22Rv1 (cell line): ENCODE data around the gene SQSTM1.

Experiments
- H3K27ac ChIP-seq: fragments of 450-650 bp; 2 replicates; pipeline ENCODE4 v1.5.1; 2017
- ZFX ChIP-seq: fragments of 450-650 bp; IDR thresholded peaks from 2 replicates; pipeline ENCODE4 v1.6.1; 2017; ENCODE audit warnings: antibody characterized with exemption, borderline replicate concordance
- TF ChIP-seq, protein P1 (sequence below): fragments of 450-650 bp; IDR thresholded peaks from 2 replicates; pipeline ENCODE4 v1.5.1; 2017; ENCODE audit warnings: mild to moderate bottlenecking

The SQSTM1 gene

DNA sequence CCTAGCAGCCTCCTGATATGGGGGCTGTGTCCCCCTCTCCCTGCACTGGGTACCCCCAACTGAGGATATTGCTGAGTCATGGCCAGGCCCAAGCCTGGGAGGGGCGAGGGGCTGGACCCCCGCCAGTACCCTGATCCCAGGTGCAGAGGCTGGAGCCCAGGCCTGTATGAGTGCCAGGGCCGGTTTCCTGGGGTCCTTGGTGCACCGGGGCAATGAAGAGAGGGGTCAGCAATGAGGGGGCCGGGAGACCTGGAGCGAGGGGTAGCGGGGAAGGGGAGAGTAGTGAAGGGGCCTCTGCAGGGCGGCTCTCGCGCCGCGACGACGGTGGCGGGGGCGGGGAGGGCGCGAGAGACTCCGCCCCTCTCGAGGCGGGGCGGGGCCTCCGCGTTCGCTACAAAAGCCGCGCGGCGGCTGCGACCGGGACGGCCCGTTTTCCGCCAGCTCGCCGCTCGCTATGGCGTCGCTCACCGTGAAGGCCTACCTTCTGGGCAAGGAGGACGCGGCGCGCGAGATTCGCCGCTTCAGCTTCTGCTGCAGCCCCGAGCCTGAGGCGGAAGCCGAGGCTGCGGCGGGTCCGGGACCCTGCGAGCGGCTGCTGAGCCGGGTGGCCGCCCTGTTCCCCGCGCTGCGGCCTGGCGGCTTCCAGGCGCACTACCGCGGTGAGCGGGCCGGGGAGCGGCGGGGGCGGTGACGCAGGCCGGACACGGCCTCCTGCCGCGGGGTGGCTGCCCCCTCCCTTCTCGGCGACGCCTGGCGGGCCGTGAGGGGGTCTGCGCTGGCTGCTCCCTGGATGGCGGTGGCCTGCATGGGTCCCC, at the start of gene SQSTM1:
TSS of gene SQSTM1 (plus strand) at position 423 of the 815 bp plus-strand sequence. CDS start at position 455, 32 bp downstream.
- TF ChIP-seq, protein P1, sequence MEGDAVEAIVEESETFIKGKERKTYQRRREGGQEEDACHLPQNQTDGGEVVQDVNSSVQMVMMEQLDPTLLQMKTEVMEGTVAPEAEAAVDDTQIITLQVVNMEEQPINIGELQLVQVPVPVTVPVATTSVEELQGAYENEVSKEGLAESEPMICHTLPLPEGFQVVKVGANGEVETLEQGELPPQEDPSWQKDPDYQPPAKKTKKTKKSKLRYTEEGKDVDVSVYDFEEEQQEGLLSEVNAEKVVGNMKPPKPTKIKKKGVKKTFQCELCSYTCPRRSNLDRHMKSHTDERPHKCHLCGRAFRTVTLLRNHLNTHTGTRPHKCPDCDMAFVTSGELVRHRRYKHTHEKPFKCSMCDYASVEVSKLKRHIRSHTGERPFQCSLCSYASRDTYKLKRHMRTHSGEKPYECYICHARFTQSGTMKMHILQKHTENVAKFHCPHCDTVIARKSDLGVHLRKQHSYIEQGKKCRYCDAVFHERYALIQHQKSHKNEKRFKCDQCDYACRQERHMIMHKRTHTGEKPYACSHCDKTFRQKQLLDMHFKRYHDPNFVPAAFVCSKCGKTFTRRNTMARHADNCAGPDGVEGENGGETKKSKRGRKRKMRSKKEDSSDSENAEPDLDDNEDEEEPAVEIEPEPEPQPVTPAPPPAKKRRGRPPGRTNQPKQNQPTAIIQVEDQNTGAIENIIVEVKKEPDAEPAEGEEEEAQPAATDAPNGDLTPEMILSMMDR, result no peak; the same call in 1 of the 2 replicates
- no peak for TF ChIP-seq ZFX
- peak within 1 kb of the TSS; percentile 96 for H3K27ac ChIP-seq

- no peak overlapping the region for H3K27ac ChIP-seq
- no peak for TF ChIP-seq ZFX
- TF ChIP-seq, protein P1, result no peak
Measured at GRCh38 chr5:179771311-179771895, 49.3 kb upstream of the SQSTM1 start.

DNA sequence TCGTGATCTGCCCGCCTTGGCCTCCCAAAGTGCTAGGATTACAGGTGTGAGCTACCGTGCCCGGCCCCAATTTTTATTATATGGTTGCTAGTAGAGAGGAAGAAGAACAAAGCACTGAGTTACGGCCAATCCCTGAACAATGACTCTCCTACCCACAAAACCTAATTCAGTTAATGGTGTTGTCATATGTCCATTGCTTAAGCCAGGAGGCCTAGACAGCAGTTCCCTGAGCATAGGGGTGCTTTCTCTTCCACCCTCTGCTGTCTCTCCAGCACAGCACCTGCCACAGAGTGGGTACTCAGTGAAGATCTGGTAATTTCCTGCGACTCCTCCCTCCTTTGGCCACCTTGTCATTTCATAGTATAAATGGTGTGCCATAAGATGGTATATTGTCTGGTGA, 48.4 kb upstream of the SQSTM1 start:
- TF ChIP-seq, protein P1, result no peak
- no peak for TF ChIP-seq ZFX
- H3K27ac ChIP-seq, result no peak overlapping the region

- TF ChIP-seq ZFX, result no peak
- TF ChIP-seq, protein P1, result no peak
- no peak overlapping the region for H3K27ac ChIP-seq
Measured at GRCh38 chr5:179773686-179774040, 47.0 kb upstream of the SQSTM1 start.

DNA sequence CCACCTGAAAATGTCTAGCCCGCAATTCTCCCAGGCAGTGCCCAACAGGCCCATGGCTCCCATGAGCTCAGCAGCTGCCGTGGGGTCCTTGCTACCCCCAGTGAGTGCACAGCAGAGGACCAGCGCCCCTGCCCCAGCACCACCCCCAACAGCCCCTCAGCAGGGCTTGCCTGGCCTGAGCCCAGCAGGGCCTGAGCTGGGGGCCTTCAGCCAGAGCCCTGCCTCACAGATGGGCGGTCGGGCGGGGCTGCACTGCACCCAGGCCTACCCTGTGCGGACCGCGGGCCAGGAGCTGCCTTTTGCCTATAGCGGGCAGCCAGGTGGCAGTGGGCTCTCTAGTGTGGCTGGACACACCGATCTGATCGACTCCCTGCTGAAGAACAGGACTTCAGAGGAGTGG, 46.3 kb upstream of the SQSTM1 start:
- TF ChIP-seq, protein P1, result no peak
- no peak for TF ChIP-seq ZFX

GRCh38 chr5:179776411-179776938, 44.2 kb upstream of the SQSTM1 start:
- TF ChIP-seq, protein P1, result no peak
- TF ChIP-seq ZFX, result no peak

More for the DNA sequence above, 46.3 kb upstream of the SQSTM1 start:
- H3K27ac ChIP-seq, result no peak overlapping the region

GRCh38 chr5:179777456-179777855, 43.2 kb upstream of the SQSTM1 start:
- H3K27ac ChIP-seq, result no peak overlapping the region
- no peak for TF ChIP-seq ZFX
- TF ChIP-seq, protein P1, result no peak

More at GRCh38 chr5:179776411-179776938, 44.2 kb upstream of the SQSTM1 start:
- no peak overlapping the region for H3K27ac ChIP-seq
